Osteoblast (primary cell): Measurements from ENCODE around the gene GUCA1C. TPM values are rescaled to one million over a fixed set of nuclear protein-coding genes. Genes with fewer than 3 reads are reported as not detected.

Experiments used
- DNase-seq: peaks from one replicate; pipeline ENCODE4 v3.0.0; 2011; ENCODE audit warnings: low spot score, mixed read lengths; ENCODE audit not compliant: insufficient read length; ENCODE audit errors: missing footprints
- H2AFZ ChIP-seq: 2 replicates; pipeline ENCODE4 v1.6.0; 2011; ENCODE audit warnings: mild to moderate bottlenecking, low read length
- H3K27ac ChIP-seq: 2 replicates; pipeline ENCODE4 v1.5.1; 2011; ENCODE audit warnings: mild to moderate bottlenecking, low read depth, low read length, moderate library complexity
- H3K27me3 ChIP-seq: 2 replicates; pipeline ENCODE4 v1.6.0; 2012; ENCODE audit warnings: mild to moderate bottlenecking, control low read depth, inconsistent platforms, low read length, moderate library complexity; ENCODE audit not compliant: insufficient read depth
- H3K36me3 ChIP-seq: 2 replicates; pipeline ENCODE4 v1.5.1; 2011; ENCODE audit warnings: mild to moderate bottlenecking, low read length, control low read depth, moderate library complexity; ENCODE audit not compliant: insufficient read depth
- H3K4me1 ChIP-seq: 2 replicates; pipeline ENCODE4 v1.5.1; 2011; ENCODE audit warnings: mild to moderate bottlenecking, low read length, control low read depth, moderate library complexity; ENCODE audit not compliant: insufficient read depth
- H3K4me2 ChIP-seq: 2 replicates; pipeline ENCODE4 v1.6.0; 2011; ENCODE audit warnings: mild to moderate bottlenecking, low read length; ENCODE audit not compliant: insufficient read depth
- H3K4me3 ChIP-seq: fragments of 200-600 bp; sonication (generic); 3 replicates; pipeline ENCODE4 v1.5.1; 2012; ENCODE audit warnings: mild to moderate bottlenecking, low read length, inconsistent platforms; ENCODE audit not compliant: insufficient read depth
- H3K79me2 ChIP-seq: 2 replicates; pipeline ENCODE4 v1.6.0; 2012; ENCODE audit warnings: mild to moderate bottlenecking, low read length, control low read depth, inconsistent platforms; ENCODE audit not compliant: insufficient read depth
- H3K9me3 ChIP-seq: 2 replicates; pipeline ENCODE4 v1.5.1; 2011; ENCODE audit warnings: low read depth, low read length, control low read depth
- H4K20me1 ChIP-seq: 2 replicates; pipeline ENCODE4 v1.6.0; 2012; ENCODE audit warnings: mild to moderate bottlenecking, low read length, control low read depth; ENCODE audit not compliant: insufficient read depth
- total RNA-seq: library from RNA; depleted of rRNA; stranded (reverse); fragments of >200 nt; gene quantifications from 2 replicates; pipeline ENCODE4 v1.2.3, GENCODE V29; 2012
- TF ChIP-seq, protein P1 (sequence below): IDR thresholded peaks from 2 replicates; pipeline ENCODE4 v1.5.1; 2011; ENCODE audit warnings: mild to moderate bottlenecking, low read depth, low read length, moderate library complexity; ENCODE audit errors: extremely low read depth

The GUCA1C gene
- total RNA-seq, 1 donor = not detected

- TF ChIP-seq, protein P1, sequence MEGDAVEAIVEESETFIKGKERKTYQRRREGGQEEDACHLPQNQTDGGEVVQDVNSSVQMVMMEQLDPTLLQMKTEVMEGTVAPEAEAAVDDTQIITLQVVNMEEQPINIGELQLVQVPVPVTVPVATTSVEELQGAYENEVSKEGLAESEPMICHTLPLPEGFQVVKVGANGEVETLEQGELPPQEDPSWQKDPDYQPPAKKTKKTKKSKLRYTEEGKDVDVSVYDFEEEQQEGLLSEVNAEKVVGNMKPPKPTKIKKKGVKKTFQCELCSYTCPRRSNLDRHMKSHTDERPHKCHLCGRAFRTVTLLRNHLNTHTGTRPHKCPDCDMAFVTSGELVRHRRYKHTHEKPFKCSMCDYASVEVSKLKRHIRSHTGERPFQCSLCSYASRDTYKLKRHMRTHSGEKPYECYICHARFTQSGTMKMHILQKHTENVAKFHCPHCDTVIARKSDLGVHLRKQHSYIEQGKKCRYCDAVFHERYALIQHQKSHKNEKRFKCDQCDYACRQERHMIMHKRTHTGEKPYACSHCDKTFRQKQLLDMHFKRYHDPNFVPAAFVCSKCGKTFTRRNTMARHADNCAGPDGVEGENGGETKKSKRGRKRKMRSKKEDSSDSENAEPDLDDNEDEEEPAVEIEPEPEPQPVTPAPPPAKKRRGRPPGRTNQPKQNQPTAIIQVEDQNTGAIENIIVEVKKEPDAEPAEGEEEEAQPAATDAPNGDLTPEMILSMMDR = no peak
- no peak overlapping the region for H3K4me2 ChIP-seq
- no peaks in the 10 kb centered on the region for H3K36me3 ChIP-seq
- H3K27ac ChIP-seq = no peak overlapping the region
- H3K27me3 ChIP-seq = no peaks in the 10 kb centered on the region
- no peaks in the 10 kb centered on the region for H4K20me1 ChIP-seq
- H3K79me2 ChIP-seq = no peaks in the 10 kb centered on the region
- no peaks in the 10 kb centered on the region for H3K9me3 ChIP-seq
- H2AFZ ChIP-seq = no peak overlapping the region
- no peak for DNase-seq
- no peaks in the 10 kb centered on the region for H3K4me1 ChIP-seq
- no peak overlapping the region for H3K4me3 ChIP-seq
Measured at GRCh38 chr3:108877901-108878300, 75.8 kb downstream of the GUCA1C start.

GRCh38 chr3:108863799-108864135 is 89.9 kb downstream of the GUCA1C start:
- Histone ChIP-seq H3K27me3 (no peaks in the 10 kb centered on the region), H3K79me2 (no peaks in the 10 kb centered on the region), H3K36me3 (no peaks in the 10 kb centered on the region), H2AFZ (no peak overlapping the region), H3K9me3 (no peaks in the 10 kb centered on the region), H3K27ac (no peak overlapping the region), H4K20me1 (no peaks in the 10 kb centered on the region), H3K4me2 (no peak overlapping the region), H3K4me1 (peaks cover 6% of the 10 kb centered on the region), H3K4me3 (no peak overlapping the region)
- DNase-seq = no peak
- TF ChIP-seq, protein P1 = no peak

GRCh38 chr3:108862865-108863798 is 90.5 kb downstream of the GUCA1C start:
- no peak for DNase-seq
- TF ChIP-seq, protein P1 = no peak
- H3K4me2 ChIP-seq = no peak overlapping the region
- H3K4me1 ChIP-seq = peaks cover 6% of the 10 kb centered on the region
- no peak overlapping the region for H3K27ac ChIP-seq
- H3K27me3 ChIP-seq = no peaks in the 10 kb centered on the region
- H3K36me3 ChIP-seq = no peaks in the 10 kb centered on the region
- no peak overlapping the region for H3K4me3 ChIP-seq
- H2AFZ ChIP-seq = no peak overlapping the region
- no peaks in the 10 kb centered on the region for H4K20me1 ChIP-seq
- H3K79me2 ChIP-seq = no peaks in the 10 kb centered on the region
- H3K9me3 ChIP-seq = no peaks in the 10 kb centered on the region

DNA sequence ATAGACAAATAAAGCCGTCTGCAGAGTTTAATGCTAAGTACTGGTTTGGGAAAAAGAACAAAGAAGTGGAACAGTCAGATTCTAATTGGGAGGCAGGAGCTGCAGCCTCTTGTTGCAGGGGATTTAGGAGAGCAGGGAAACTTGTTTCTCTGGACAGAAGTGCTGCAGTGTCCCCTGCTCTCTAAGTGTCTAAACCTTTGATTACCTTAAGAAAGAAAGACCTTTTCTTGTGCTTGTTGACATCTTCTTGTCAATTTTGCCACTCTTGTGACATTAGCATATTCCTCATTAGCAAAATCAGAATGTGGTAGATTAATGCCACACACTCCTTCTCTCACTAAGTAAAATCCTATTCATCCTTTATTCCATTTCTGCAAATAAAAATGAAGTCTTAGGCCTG is 92.3 kb downstream of the GUCA1C start:
- Histone ChIP-seq H3K36me3 (no peaks in the 10 kb centered on the region), H3K27me3 (no peaks in the 10 kb centered on the region), H3K4me3 (no peak overlapping the region), H4K20me1 (no peaks in the 10 kb centered on the region), H3K4me1 (peaks cover 6% of the 10 kb centered on the region), H3K4me2 (no peak overlapping the region), H2AFZ (no peak overlapping the region), H3K27ac (no peak overlapping the region), H3K9me3 (no peaks in the 10 kb centered on the region), H3K79me2 (no peaks in the 10 kb centered on the region)
- TF ChIP-seq, protein P1 = no peak
- DNase-seq = no peak
